HG02981 (cell line): ENCODE measurements around the gene ANLN.
"Not testable (repeated sequence)": the region's sequence is repeated elsewhere in the genome, so short reads cannot be mapped to it uniquely, and the experiment has no call there.

Experiments
- ATAC-seq: cut with Tn5 transposase; IDR thresholded peaks from one replicate; pipeline ENCODE4 v1.9.1; 2021; ENCODE audit warnings: mild to moderate bottlenecking, moderate library complexity; ENCODE audit not compliant: unreplicated experiment

Gene ANLN

DNA sequence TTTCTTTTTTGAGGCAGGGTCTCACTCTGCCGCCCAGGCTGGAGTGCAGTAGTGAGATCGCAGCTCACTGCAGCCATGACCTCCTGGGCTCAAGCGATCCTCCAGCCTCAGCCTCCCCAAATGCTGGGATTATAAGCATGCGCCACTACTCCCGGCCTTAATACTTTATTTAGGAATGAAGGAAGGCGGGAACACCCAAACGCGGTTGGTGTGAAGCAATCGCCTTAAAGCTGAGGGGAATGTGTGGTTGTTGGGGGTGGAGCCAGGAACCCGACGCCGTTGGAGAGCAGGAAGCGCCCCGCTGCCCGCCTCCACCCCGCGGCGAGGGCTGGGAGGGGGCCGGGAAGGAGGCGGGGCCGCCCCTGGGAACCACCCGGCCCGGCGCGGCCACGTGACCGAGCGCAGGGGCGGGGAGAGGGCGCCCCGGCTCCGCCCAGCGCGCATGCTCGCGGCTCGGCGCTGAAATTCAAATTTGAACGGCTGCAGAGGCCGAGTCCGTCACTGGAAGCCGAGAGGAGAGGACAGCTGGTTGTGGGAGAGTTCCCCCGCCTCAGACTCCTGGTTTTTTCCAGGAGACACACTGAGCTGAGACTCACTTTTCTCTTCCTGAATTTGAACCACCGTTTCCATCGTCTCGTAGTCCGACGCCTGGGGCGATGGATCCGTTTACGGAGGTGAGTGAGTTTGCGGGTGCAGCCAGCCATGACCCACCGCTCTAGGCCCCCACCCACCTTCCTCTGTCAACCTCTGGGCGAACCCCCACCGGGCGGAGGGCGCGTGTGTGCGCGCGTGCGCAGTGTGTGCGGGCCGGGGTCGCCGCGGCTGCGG is at the start of gene ANLN:
TSS of gene ANLN (plus strand) at position 492 of the 828 bp plus-strand sequence. CDS start at position 657, 165 bp downstream.
- ATAC-seq, result peak; percentile 61

DNA sequence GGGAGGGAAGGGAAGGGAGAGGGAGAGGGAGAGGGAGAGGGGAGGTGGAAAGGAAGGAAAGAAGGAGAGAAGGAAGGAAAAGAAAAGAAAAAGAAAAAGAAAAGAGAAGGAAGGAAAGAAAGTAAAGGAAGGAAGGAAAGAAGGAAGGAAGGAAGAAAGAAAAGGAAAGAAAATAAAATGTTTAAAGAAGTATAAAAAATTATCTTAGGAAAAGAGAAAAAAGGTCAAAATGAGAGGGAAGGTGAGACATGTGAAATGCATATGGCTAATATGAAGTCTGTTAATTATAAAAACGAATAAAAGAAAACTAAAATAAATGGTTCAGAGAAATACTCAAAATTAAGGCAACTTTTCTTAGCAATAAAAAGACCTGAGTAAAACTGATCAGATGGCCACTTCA is 46.1 kb upstream of the ANLN start:
- ATAC-seq, result no peak

DNA sequence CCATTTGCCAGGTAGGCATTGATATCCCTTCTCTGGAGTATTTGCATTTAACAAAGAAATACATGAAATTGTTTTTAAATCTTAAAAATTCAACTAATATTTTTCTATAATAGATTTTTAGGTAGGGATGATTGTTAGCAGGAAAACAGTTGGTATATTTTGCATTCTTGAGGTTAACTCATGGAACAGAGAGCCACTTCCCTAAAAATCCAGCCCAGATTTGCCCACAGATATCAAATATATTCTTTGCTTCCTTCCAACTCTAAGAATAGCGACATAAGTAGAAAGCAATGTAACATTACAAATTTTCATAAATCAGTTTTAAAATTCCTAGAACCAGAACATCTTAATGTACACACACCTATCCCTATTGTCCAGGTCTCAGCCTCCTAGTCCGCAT is 45.0 kb upstream of the ANLN start:
- no peak for ATAC-seq

DNA sequence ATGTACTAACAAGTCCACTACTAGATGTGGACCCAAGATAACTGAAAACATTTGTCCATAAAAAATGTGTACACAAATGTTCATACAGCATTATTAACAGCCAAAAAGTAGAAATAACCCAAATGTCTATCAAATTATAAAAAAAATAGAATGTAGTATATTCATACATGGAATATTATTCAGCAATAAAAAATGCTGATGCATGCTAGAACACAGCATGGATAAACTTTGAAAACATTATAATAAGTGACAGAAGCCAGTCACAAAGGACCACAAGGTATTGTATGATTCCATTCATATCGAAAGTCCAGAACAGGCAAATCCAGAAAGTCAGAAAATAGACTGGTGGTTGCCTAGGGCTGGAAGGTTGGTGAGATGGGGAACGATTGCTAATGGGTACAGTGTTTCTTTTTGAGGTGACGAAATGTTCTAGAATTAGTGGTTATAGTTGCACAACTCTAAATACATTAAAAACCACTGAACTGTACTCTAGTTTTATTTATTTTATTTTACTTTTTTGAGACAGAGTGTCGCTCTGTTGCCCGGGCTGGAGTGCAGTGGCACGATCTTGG is 43.3 kb upstream of the ANLN start:
- ATAC-seq, result no peak

GRCh38 chr7:36348256-36348655 is 41.4 kb upstream of the ANLN start:
- no peak for ATAC-seq

DNA sequence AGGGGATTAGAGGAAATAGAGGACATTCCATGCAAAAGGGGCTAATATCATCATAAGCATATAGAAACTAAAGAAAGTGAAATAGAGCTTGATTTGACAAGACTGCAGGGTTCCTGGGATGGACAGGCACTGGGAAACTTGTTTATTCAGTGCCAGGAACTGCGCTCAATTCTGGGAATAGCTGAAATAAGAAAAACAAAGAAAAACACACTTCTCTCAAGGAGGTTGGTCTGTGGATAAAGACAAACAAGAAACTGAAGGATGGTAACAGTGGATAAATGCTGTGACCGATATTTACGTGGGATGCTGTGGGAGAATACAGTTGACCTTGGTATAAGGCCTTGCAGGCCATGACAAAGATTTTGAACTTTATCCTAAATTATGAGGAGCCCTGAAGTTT is 40.9 kb upstream of the ANLN start:
- ATAC-seq, result no peak

GRCh38 chr7:36349626-36350025 is 40.0 kb upstream of the ANLN start:
- no peak for ATAC-seq

- ATAC-seq, result no peak
These were observed 34.2 kb upstream of the ANLN start for GRCh38 chr7:36355490-36355889.

- ATAC-seq, result no peak
These were observed 32.6 kb upstream of the ANLN start for GRCh38 chr7:36357054-36357453.

DNA sequence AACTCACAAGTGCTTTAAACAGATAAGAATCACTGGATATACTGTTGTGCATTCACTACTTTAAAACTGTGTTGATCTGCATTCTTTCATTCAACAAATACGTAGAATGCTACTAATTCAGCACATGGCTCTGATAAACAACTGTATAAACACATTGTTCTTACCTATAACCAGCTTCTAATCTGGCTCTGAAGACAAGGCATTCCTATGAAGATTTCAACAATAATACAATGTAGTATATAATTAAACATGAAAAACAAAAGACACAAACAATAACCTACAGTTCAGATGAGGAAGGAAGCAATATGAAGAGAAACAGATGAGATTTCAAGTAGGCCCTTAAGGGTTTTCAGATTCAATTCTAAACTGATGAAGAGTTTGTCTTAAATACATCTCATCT is 31.1 kb upstream of the ANLN start:
- ATAC-seq, result no peak

GRCh38 chr7:36360244-36360643 is 29.4 kb upstream of the ANLN start:
- no peak for ATAC-seq

GRCh38 chr7:36361227-36361626 is 28.4 kb upstream of the ANLN start:
- no peak for ATAC-seq

DNA sequence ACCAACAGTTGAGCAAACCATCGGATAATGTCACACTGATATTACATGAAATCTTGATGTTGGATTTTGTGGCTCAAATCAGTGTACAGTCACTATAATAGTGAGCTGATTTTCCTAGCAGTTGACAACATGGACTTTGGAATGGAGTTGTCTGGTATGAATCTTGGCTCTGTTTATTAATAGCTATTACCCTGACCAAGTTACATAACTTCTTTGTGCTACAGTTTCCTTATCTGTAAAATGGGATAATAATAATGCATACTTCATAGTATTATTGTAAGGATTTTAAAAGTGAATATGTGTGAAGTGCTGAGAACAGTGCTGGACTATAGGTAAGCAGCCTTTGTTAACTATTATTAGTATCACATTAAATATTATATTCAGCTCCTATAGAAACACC is 26.1 kb upstream of the ANLN start:
- no peak for ATAC-seq

DNA sequence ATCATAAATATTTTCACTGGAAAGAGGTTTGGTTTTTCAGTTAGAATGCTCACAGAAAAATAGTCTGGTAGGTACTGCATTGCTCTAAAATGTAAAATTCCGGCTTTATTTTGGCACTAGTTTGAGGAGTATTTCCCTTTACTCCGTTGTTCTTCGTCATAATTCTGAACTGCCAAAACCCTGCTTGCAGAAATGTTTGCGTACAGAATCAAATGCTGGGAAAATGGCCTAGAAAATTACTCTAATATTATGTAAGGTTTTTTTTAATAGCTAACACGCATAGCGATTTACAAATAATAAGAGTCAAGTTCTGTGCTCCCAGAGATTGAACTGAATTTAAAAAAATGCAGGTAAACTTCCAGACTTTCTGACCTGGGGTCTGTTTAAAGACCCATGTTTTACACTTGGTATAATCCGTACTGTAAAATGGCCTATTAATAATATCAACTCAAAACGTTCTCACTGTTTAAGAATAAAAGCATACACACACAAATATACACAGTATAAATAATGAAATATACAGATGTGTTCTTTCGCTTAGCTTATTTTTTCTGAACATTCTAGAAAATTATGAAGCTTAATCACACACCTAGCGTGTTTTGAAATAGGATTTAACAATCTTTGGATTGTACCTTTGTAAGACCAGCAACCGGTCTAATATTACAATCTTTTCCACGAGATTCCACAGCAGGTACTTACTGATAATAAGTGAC is 23.5 kb upstream of the ANLN start:
- no peak for ATAC-seq

DNA sequence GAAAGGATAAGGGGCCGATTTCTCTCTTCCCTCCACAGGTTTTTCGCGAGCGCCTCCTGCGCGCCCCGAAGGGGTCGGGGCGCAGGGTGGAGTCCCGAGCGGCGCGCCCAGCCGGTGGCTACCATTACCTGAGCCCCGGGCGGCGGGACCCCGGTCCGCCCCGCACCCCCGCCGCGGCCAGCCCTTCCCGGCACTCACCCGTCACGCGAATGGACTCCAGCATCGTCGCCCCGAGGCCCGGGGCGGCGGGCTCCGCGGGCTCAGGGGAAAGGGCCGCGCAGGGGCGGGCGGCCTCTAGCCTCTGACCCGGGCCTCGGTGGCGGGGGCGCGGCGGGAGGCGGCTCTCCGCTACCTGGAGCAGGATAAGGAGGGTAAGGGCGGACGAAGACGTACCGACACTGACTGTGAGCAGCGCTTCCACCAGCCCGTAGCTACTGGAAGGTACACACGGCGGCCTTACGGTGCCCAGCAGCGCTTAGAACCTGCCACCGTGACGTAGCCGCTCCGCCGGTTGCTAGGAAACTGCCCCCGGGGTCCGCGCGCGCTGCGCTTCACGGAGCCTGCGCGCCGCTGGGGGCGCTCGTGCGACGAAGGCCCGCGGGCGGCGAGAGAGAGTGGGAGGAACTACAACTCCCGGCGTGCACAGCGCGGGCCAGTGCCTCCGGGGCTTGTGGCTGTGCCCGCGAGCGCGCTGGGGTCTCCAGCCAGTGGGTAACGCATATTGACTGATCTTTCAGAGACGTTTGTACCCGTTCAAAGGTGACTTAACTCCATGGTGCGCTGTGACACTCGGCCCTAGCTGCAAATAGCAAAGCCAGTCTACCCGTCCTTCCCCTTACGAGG is 22.7 kb upstream of the ANLN start:
- ATAC-seq, result peak; percentile 100

DNA sequence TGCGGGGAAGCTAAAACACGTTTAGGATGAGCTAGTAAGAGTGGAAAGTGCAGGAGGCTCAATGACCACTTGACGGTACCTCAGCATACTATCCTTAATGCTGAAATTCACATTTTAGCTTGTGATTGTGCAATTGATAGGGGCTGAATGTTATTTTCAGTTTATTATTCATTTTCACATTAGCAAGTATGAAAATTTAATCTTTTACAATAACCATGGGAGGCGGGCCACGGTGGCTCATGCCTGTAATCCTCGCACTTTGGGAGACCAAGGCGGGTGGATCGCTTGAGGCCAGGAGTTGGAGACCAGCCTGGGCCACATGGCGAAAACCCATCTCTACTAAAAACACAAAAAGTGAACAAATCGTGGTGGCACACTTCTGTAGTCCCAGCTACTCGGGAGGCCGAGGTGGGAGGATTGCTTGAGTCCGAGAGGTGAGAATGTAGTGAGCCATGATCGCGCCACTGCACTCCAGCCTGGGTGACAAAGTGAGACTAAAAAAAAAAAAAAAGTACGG is 22.0 kb upstream of the ANLN start:
- ATAC-seq, result no peak

- ATAC-seq, result no peak
These were observed 21.2 kb upstream of the ANLN start for GRCh38 chr7:36368496-36368895.

- ATAC-seq, result no peak
These were observed 20.5 kb upstream of the ANLN start for GRCh38 chr7:36369171-36369570.

GRCh38 chr7:36370046-36370445 is 19.6 kb upstream of the ANLN start:
- ATAC-seq, result no peak

- no peak for ATAC-seq
These were observed 17.5 kb upstream of the ANLN start for GRCh38 chr7:36372156-36372555.

- ATAC-seq, result not testable (repeated sequence)
These were observed 11.1 kb upstream of the ANLN start for GRCh38 chr7:36378555-36378954.
